DOHH2 (cell line): ENCODE data around the gene CDKAL1.

Source experiments
- H3F3A ChIP-seq: fragments of 200-600 bp; sonication (generic), shearing (Covaris generic); 2 replicates; pipeline ENCODE4 v1.6.0; 2016; ENCODE audit warnings: antibody characterized with exemption, mild to moderate bottlenecking; ENCODE audit not compliant: control insufficient read depth, insufficient read depth
- H3K27ac ChIP-seq: fragments of 200-600 bp; sonication (generic); 2 replicates; pipeline ENCODE4 v1.5.1; 2014; ENCODE audit warnings: low read depth, mild to moderate bottlenecking, low read length, moderate library complexity
- H3K27me3 ChIP-seq: fragments of 200-600 bp; sonication (generic); 2 replicates; pipeline ENCODE4 v1.6.1; 2014; ENCODE audit warnings: mild to moderate bottlenecking, low read length, mixed read lengths; ENCODE audit not compliant: control insufficient read depth
- H3K36me3 ChIP-seq: fragments of 200-600 bp; sonication (generic); 2 replicates; pipeline ENCODE4 v1.6.1; 2014; ENCODE audit warnings: mild to moderate bottlenecking, low read length, moderate library complexity, mixed read lengths; ENCODE audit not compliant: control insufficient read depth
- H3K4me1 ChIP-seq: fragments of 200-600 bp; sonication (generic); 2 replicates; pipeline ENCODE4 v1.6.1; 2014; ENCODE audit warnings: mild to moderate bottlenecking, low read length, mixed read lengths; ENCODE audit not compliant: control insufficient read depth
- H3K4me2 ChIP-seq: fragments of 200-600 bp; sonication (generic); 2 replicates; pipeline ENCODE4 v1.6.0; 2014; ENCODE audit warnings: mild to moderate bottlenecking, low read length, moderate library complexity
- H3K4me3 ChIP-seq: fragments of 200-600 bp; sonication (generic); 2 replicates; pipeline ENCODE4 v1.5.1; 2014; ENCODE audit warnings: mild to moderate bottlenecking, low read length, mixed read lengths
- H3K79me2 ChIP-seq: fragments of 200-600 bp; sonication (generic); 2 replicates; pipeline ENCODE4 v1.6.1; 2014; ENCODE audit warnings: mild to moderate bottlenecking, low read length, mixed read lengths; ENCODE audit not compliant: control insufficient read depth
- H3K9me2 ChIP-seq: fragments of 200-600 bp; sonication (generic); replicated peaks from 2 replicates; pipeline ENCODE4 v1.6.1; 2014; ENCODE audit warnings: mild to moderate bottlenecking, low read length, mixed read lengths; ENCODE audit not compliant: control insufficient read depth
- H3K9me3 ChIP-seq: fragments of 200-600 bp; sonication (generic); 2 replicates; pipeline ENCODE4 v1.6.1; 2014; ENCODE audit warnings: antibody characterized with exemption, low read length, mixed read lengths; ENCODE audit not compliant: control insufficient read depth, insufficient read depth
- H4K20me1 ChIP-seq: fragments of 200-600 bp; sonication (generic); 2 replicates; pipeline ENCODE4 v1.6.0; 2014; ENCODE audit warnings: low read depth, mild to moderate bottlenecking, antibody characterized with exemption, low read length, moderate library complexity; ENCODE audit not compliant: control insufficient read depth, insufficient read depth
- CTCF ChIP-seq: fragments of 200-600 bp; sonication (generic); IDR thresholded peaks from one replicate; pipeline ENCODE4 v1.5.1; 2014; ENCODE audit warnings: antibody characterized with exemption, mild to moderate bottlenecking, low read depth, low read length; ENCODE audit not compliant: poor library complexity, severe bottlenecking
- EZH2phosphoT487 ChIP-seq: fragments of 200-600 bp; sonication (generic); IDR thresholded peaks from 2 replicates; pipeline ENCODE4 v1.6.1; 2017; ENCODE audit warnings: borderline replicate concordance, mild to moderate bottlenecking, antibody characterized with exemption, low read length, moderate library complexity, mixed read lengths

Gene CDKAL1

GRCh38 chr6:20707870-20708269, 173.6 kb downstream of the CDKAL1 start:
- H3K4me1 ChIP-seq = no peaks in the 10 kb centered on the region
- H3K9me2 ChIP-seq = no peaks in the 10 kb centered on the region
- no peaks in the 10 kb centered on the region for H3K9me3 ChIP-seq
- TF ChIP-seq EZH2phosphoT487 (no peak), CTCF (no peak)
- no peak overlapping the region for H3K4me3 ChIP-seq
- no peaks in the 10 kb centered on the region for H4K20me1 ChIP-seq
- no peaks in the 10 kb centered on the region for H3K27me3 ChIP-seq
- H3K79me2 ChIP-seq = no peaks in the 10 kb centered on the region; the same call in 1 of the 2 replicates
- H3K4me2 ChIP-seq = no peak overlapping the region
- no peaks in the 10 kb centered on the region for H3F3A ChIP-seq
- no peaks in the 10 kb centered on the region for H3K36me3 ChIP-seq
- no peak overlapping the region for H3K27ac ChIP-seq

- Histone ChIP-seq H3K27me3 (no peaks in the 10 kb centered on the region), H3K9me3 (no peaks in the 10 kb centered on the region), H3K79me2 (no peaks in the 10 kb centered on the region; the same call in 1 of the 2 replicates), H3K9me2 (no peaks in the 10 kb centered on the region), H3K4me3 (no peak overlapping the region), H4K20me1 (no peaks in the 10 kb centered on the region), H3K36me3 (no peaks in the 10 kb centered on the region), H3K4me1 (no peaks in the 10 kb centered on the region), H3F3A (no peaks in the 10 kb centered on the region), H3K4me2 (no peak overlapping the region), H3K27ac (no peak overlapping the region)
- TF ChIP-seq EZH2phosphoT487 (no peak), CTCF (no peak)
Observed at GRCh38 chr6:20708367-20709124, 174.3 kb downstream of the CDKAL1 start.

GRCh38 chr6:20709451-20709850, 175.2 kb downstream of the CDKAL1 start:
- H3K79me2 ChIP-seq = no peaks in the 10 kb centered on the region; the same call in 1 of the 2 replicates
- no peak overlapping the region for H3K4me2 ChIP-seq
- H3K27me3 ChIP-seq = no peaks in the 10 kb centered on the region
- no peaks in the 10 kb centered on the region for H3K36me3 ChIP-seq
- H3K4me3 ChIP-seq = no peak overlapping the region
- no peak overlapping the region for H3K27ac ChIP-seq
- H3F3A ChIP-seq = no peaks in the 10 kb centered on the region
- H3K4me1 ChIP-seq = no peaks in the 10 kb centered on the region
- no peaks in the 10 kb centered on the region for H3K9me3 ChIP-seq
- no peak for TF ChIP-seq EZH2phosphoT487
- no peak for TF ChIP-seq CTCF
- no peaks in the 10 kb centered on the region for H4K20me1 ChIP-seq
- H3K9me2 ChIP-seq = no peaks in the 10 kb centered on the region
